NCI-H2107 treated with DMSO at 0.1 percent for 48 hours (cell line): Measurements from ENCODE around the gene CRIP2.

Source experiments
- DNase-seq: peaks from one replicate; lab custom pipeline; 2025; ENCODE audit not compliant: unreplicated experiment; lab: John Stamatoyannopoulos, UW

CRIP2 gene

GRCh38 chr14:105474483-105475268 is at the start of gene CRIP2:
TSS of gene CRIP2 (plus strand) at chr14:105474821. CDS start at chr14:105474863, 42 bp downstream.
- DNase-seq, result peak; percentile 38

GRCh38 chr14:105424861-105425260 is 49.8 kb upstream of the CRIP2 start:
- no peak for DNase-seq

GRCh38 chr14:105425823-105426247 is 48.8 kb upstream of the CRIP2 start:
- DNase-seq, result no peak

- no peak for DNase-seq
Observed at GRCh38 chr14:105426416-105427130, 48.0 kb upstream of the CRIP2 start.

- no peak for DNase-seq
Observed at GRCh38 chr14:105427412-105427811, 47.2 kb upstream of the CRIP2 start.

GRCh38 chr14:105427936-105428485 is 46.6 kb upstream of the CRIP2 start:
- DNase-seq, result no peak

GRCh38 chr14:105430042-105430441 is 44.6 kb upstream of the CRIP2 start:
- no peak for DNase-seq

- DNase-seq, result no peak
Observed at GRCh38 chr14:105430565-105430964, 44.1 kb upstream of the CRIP2 start.

- DNase-seq, result no peak
Observed at GRCh38 chr14:105431256-105431655, 43.4 kb upstream of the CRIP2 start.

GRCh38 chr14:105432657-105433056 is 42.0 kb upstream of the CRIP2 start:
- no peak for DNase-seq

- DNase-seq, result no peak
Observed at GRCh38 chr14:105433161-105433605, 41.4 kb upstream of the CRIP2 start.

- DNase-seq, result no peak
Observed at GRCh38 chr14:105436402-105436801, 38.2 kb upstream of the CRIP2 start.

GRCh38 chr14:105436891-105437722 is 37.5 kb upstream of the CRIP2 start:
- no peak for DNase-seq

GRCh38 chr14:105437723-105438500 is 36.7 kb upstream of the CRIP2 start:
- no peak for DNase-seq

- no peak for DNase-seq
Observed at GRCh38 chr14:105439179-105439578, 35.4 kb upstream of the CRIP2 start.

- no peak for DNase-seq
Observed at GRCh38 chr14:105439710-105440553, 34.7 kb upstream of the CRIP2 start.

- DNase-seq, result no peak
Observed at GRCh38 chr14:105440554-105440900, 34.1 kb upstream of the CRIP2 start.

GRCh38 chr14:105440992-105441391 is 33.6 kb upstream of the CRIP2 start:
- no peak for DNase-seq

GRCh38 chr14:105442125-105442524 is 32.5 kb upstream of the CRIP2 start:
- DNase-seq, result no peak

GRCh38 chr14:105442834-105443233 is 31.8 kb upstream of the CRIP2 start:
- DNase-seq, result no peak
